GM12878 (cell line): ENCODE measurements around the gene SLC2A4RG.

Experiments used
- BHLHE40 ChIP-seq, 2 experiments: fragments of 450-650 bp in 1 of 2; IDR thresholded peaks; 2 replicates each; pipeline ENCODE4 v1.6.1; 2011 to 2017; ENCODE audit warnings: low read depth in 2 of 2, borderline replicate concordance in 1 of 2, improper control_type of control experiment in 1 of 2, low read length in 1 of 2, mild to moderate bottlenecking in 1 of 2
- FOS ChIP-seq: IDR thresholded peaks from 3 replicates; pipeline ENCODE4 v1.6.1; 2011; ENCODE audit warnings: borderline replicate concordance; ENCODE audit not compliant: insufficient read length; ENCODE audit errors: extremely low read depth
- NKRF ChIP-seq: fragments of 450-650 bp; conservative IDR thresholded peaks from 2 replicates; pipeline ENCODE4 v1.6.1; 2017; ENCODE audit warnings: mild to moderate bottlenecking, moderate library complexity
- POLR2A ChIP-seq: IDR thresholded peaks from 2 replicates; pipeline ENCODE4 v1.6.1; 2011; ENCODE audit warnings: low read depth, mild to moderate bottlenecking, low read length
- POLR2AphosphoS5 ChIP-seq: IDR thresholded peaks from 2 replicates; pipeline ENCODE4 v1.6.1; 2011; ENCODE audit warnings: mild to moderate bottlenecking, low read length, inconsistent platforms
- RAD21 ChIP-seq: IDR thresholded peaks from 2 replicates; pipeline ENCODE4 v1.6.1; 2011; ENCODE audit warnings: mild to moderate bottlenecking, low read depth, low read length, moderate library complexity; ENCODE audit not compliant: insufficient read depth
- TF ChIP-seq, protein P1 (sequence below): fragments of 450-650 bp; formaldehyde crosslinking; IDR thresholded peaks from 2 replicates; pipeline ENCODE4 v1.4.0; 2020; ENCODE audit warnings: mild to moderate bottlenecking, moderate library complexity
- TF ChIP-seq, protein P2 (sequence below), 3 experiments: IDR thresholded peaks in 2 of 3; conservative IDR thresholded peaks in 1 of 3; 2 replicates each; pipeline ENCODE4 v1.5.1; 2011; ENCODE audit warnings: low read depth in 3 of 3, low read length in 3 of 3, mild to moderate bottlenecking in 3 of 3, control low read depth in 2 of 3, moderate library complexity in 2 of 3, inconsistent platforms in 1 of 3, mixed read lengths in 1 of 3; ENCODE audit not compliant: control insufficient read depth in 2 of 3, insufficient read depth in 1 of 3; ENCODE audit errors: extremely low read depth in 1 of 3
- TF ChIP-seq, protein P3 (sequence below): IDR thresholded peaks from 2 replicates; pipeline ENCODE4 v1.6.1; 2012; ENCODE audit warnings: mild to moderate bottlenecking, low read depth, low read length

GRCh38 chr20:63736893-63737694 lies 2.5 kb upstream of the SLC2A4RG start:
- 0 out of 4 replicates have a peak, but pooled peaks have one; percentile 4 to 50 for TF ChIP-seq BHLHE40 (IDR thresholded peaks at IDR 0.05; ENCODE audit: borderline replicate concordance in 1 of 2, low read depth in 2 of 2, low read length in 1 of 2)
- TF ChIP-seq, protein P1, sequence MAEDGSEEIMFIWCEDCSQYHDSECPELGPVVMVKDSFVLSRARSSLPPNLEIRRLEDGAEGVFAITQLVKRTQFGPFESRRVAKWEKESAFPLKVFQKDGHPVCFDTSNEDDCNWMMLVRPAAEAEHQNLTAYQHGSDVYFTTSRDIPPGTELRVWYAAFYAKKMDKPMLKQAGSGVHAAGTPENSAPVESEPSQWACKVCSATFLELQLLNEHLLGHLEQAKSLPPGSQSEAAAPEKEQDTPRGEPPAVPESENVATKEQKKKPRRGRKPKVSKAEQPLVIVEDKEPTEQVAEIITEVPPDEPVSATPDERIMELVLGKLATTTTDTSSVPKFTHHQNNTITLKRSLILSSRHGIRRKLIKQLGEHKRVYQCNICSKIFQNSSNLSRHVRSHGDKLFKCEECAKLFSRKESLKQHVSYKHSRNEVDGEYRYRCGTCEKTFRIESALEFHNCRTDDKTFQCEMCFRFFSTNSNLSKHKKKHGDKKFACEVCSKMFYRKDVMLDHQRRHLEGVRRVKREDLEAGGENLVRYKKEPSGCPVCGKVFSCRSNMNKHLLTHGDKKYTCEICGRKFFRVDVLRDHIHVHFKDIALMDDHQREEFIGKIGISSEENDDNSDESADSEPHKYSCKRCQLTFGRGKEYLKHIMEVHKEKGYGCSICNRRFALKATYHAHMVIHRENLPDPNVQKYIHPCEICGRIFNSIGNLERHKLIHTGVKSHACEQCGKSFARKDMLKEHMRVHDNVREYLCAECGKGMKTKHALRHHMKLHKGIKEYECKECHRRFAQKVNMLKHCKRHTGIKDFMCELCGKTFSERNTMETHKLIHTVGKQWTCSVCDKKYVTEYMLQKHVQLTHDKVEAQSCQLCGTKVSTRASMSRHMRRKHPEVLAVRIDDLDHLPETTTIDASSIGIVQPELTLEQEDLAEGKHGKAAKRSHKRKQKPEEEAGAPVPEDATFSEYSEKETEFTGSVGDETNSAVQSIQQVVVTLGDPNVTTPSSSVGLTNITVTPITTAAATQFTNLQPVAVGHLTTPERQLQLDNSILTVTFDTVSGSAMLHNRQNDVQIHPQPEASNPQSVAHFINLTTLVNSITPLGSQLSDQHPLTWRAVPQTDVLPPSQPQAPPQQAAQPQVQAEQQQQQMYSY (CRISPR knock-in tag): no peak
- TF ChIP-seq, protein P2, sequence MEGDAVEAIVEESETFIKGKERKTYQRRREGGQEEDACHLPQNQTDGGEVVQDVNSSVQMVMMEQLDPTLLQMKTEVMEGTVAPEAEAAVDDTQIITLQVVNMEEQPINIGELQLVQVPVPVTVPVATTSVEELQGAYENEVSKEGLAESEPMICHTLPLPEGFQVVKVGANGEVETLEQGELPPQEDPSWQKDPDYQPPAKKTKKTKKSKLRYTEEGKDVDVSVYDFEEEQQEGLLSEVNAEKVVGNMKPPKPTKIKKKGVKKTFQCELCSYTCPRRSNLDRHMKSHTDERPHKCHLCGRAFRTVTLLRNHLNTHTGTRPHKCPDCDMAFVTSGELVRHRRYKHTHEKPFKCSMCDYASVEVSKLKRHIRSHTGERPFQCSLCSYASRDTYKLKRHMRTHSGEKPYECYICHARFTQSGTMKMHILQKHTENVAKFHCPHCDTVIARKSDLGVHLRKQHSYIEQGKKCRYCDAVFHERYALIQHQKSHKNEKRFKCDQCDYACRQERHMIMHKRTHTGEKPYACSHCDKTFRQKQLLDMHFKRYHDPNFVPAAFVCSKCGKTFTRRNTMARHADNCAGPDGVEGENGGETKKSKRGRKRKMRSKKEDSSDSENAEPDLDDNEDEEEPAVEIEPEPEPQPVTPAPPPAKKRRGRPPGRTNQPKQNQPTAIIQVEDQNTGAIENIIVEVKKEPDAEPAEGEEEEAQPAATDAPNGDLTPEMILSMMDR (IDR thresholded peaks at IDR 0.05 in 2 of 3, conservative IDR thresholded peaks at IDR 0.05 in 1 of 3; ENCODE audit: control insufficient read depth in 2 of 3, extremely low read depth in 1 of 3, insufficient read depth in 1 of 3, low read depth in 3 of 3, low read length in 3 of 3): no peak
- no peak for TF ChIP-seq RAD21
- peak; percentile 47; the same call in 1 of the 2 replicates for TF ChIP-seq POLR2A
- TF ChIP-seq NKRF: no peak; the same call in 1 of the 2 replicates
- no peak for TF ChIP-seq FOS
- TF ChIP-seq POLR2AphosphoS5: peak; percentile 19; the same call in 1 of the 2 replicates
- TF ChIP-seq, protein P3, sequence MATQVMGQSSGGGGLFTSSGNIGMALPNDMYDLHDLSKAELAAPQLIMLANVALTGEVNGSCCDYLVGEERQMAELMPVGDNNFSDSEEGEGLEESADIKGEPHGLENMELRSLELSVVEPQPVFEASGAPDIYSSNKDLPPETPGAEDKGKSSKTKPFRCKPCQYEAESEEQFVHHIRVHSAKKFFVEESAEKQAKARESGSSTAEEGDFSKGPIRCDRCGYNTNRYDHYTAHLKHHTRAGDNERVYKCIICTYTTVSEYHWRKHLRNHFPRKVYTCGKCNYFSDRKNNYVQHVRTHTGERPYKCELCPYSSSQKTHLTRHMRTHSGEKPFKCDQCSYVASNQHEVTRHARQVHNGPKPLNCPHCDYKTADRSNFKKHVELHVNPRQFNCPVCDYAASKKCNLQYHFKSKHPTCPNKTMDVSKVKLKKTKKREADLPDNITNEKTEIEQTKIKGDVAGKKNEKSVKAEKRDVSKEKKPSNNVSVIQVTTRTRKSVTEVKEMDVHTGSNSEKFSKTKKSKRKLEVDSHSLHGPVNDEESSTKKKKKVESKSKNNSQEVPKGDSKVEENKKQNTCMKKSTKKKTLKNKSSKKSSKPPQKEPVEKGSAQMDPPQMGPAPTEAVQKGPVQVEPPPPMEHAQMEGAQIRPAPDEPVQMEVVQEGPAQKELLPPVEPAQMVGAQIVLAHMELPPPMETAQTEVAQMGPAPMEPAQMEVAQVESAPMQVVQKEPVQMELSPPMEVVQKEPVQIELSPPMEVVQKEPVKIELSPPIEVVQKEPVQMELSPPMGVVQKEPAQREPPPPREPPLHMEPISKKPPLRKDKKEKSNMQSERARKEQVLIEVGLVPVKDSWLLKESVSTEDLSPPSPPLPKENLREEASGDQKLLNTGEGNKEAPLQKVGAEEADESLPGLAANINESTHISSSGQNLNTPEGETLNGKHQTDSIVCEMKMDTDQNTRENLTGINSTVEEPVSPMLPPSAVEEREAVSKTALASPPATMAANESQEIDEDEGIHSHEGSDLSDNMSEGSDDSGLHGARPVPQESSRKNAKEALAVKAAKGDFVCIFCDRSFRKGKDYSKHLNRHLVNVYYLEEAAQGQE: no peak
